PC-9 (cell line): ENCODE data around the gene CIAO2A. TPM values are rescaled to one million over a fixed set of nuclear protein-coding genes. Genes with fewer than 3 reads are reported as not detected.
"Not testable (repeated sequence)": the region's sequence is repeated elsewhere in the genome, so short reads cannot be mapped to it uniquely, and the experiment has no call there.

Source experiments
- BruUV-seq: library from RNA; stranded (reverse); fragments of 400-500 nt; replicated peaks from 2 replicates; lab custom pipeline; 2021; lab: Mats Ljungman, UMichigan
- CTCF ChIA-PET: fragments of 300-600 bp; sonication (Branson Sonifier 250); formaldehyde crosslinking; loops from one replicate; lab custom pipeline; 2022; ENCODE audit warnings: antibody characterized with exemption; lab: Charles Lee
- POLR2A ChIA-PET: fragments of 300-600 bp; sonication (Branson Sonifier 250); formaldehyde crosslinking; loops from one replicate; lab custom pipeline; 2022; ENCODE audit warnings: antibody characterized with exemption; ENCODE audit not compliant: unreplicated experiment; lab: Charles Lee
- DNase-seq, 2 experiments: peaks; one replicate each; pipeline versions ENCODE4 v3.0.0 to v3.0.0-alpha.2; 2015 to 2022; ENCODE audit warnings: mixed read lengths in 1 of 2
- H2AFZ ChIP-seq: fragments of 200-600 bp; sonication (generic); 2 replicates; pipeline ENCODE4 v1.8.1; 2017; ENCODE audit warnings: antibody characterized with exemption
- H3F3A ChIP-seq: fragments of 200-600 bp; sonication (generic); 2 replicates; pipeline ENCODE4 v1.8.1; 2017; ENCODE audit warnings: antibody characterized with exemption, mild to moderate bottlenecking, low read depth; ENCODE audit not compliant: insufficient read depth
- H3K27ac ChIP-seq: fragments of 200-600 bp; sonication (generic); 2 replicates; pipeline ENCODE4 v1.6.1; 2016; ENCODE audit warnings: mixed run types
- H3K27me3 ChIP-seq: fragments of 200-600 bp; sonication (generic); 2 replicates; pipeline ENCODE4 v1.6.1; 2016; ENCODE audit warnings: low read depth, mixed run types; ENCODE audit not compliant: insufficient read depth
- H3K36me3 ChIP-seq: fragments of 200-600 bp; sonication (generic); 2 replicates; pipeline ENCODE4 v1.6.1; 2016; ENCODE audit warnings: low read depth, mixed run types
- H3K4me1 ChIP-seq: fragments of 200-600 bp; sonication (generic); replicated peaks from 2 replicates; pipeline ENCODE4 v1.6.1; 2016; ENCODE audit warnings: mixed run types; ENCODE audit not compliant: insufficient read depth
- H3K4me2 ChIP-seq: fragments of 200-600 bp; sonication (generic); 2 replicates; pipeline ENCODE4 v1.6.1; 2017; ENCODE audit warnings: mixed run types
- H3K4me3 ChIP-seq: fragments of 200-600 bp; sonication (generic); 2 replicates; pipeline ENCODE4 v1.6.1; 2016; ENCODE audit warnings: mixed run types
- H3K79me2 ChIP-seq: fragments of 200-600 bp; sonication (generic); 2 replicates; pipeline ENCODE4 v1.6.1; 2017; ENCODE audit warnings: low read depth, mixed run types
- H3K9me2 ChIP-seq: fragments of 200-600 bp; sonication (generic); 2 replicates; pipeline ENCODE4 v1.8.1; 2017; ENCODE audit warnings: mild to moderate bottlenecking; ENCODE audit not compliant: insufficient read depth
- H3K9me3 ChIP-seq: fragments of 200-600 bp; sonication (generic); 2 replicates; pipeline ENCODE4 v1.8.1; 2016; ENCODE audit warnings: low read depth; ENCODE audit not compliant: insufficient read depth
- H4K20me1 ChIP-seq: fragments of 200-600 bp; sonication (generic); 2 replicates; pipeline ENCODE4 v1.8.1; 2017; ENCODE audit not compliant: insufficient read depth
- CTCF ChIP-seq: fragments of 200-600 bp; sonication (generic); conservative IDR thresholded peaks from 2 replicates; pipeline ENCODE4 v1.6.1; 2017; ENCODE audit warnings: mixed run types, antibody characterized with exemption, mild to moderate bottlenecking, moderate library complexity
- EZH2 ChIP-seq: fragments of 200-600 bp; sonication (generic); IDR thresholded peaks from 2 replicates; pipeline ENCODE4 v1.8.0; 2017; ENCODE audit warnings: antibody characterized with exemption, low read depth
- intact Hi-C: fragments of 100-400 bp; cut with micrococcal nuclease; formaldehyde crosslinking; loops from one replicate; pipeline ENCODE4 v1.10.0; 2022; ENCODE audit not compliant: unreplicated experiment
- total RNA-seq: library from RNA; stranded (reverse); gene quantifications from 2 replicates; pipeline ENCODE4 v1.2.3, GENCODE V29; 2021

CIAO2A gene
- total RNA-seq, 1 experiment from 2014 or later, result 76.3 TPM

- H3F3A ChIP-seq, result no peaks in the 10 kb centered on the region
- H2AFZ ChIP-seq, result no peak overlapping the region
- H3K9me3 ChIP-seq, result no peaks in the 10 kb centered on the region
- intact Hi-C loops, result no loop called here
- BruUV-seq, result no TSS peak
- no peaks in the 10 kb centered on the region for H3K4me1 ChIP-seq
- peaks cover 7% of the 10 kb centered on the region; the same call in 1 of the 2 replicates for H4K20me1 ChIP-seq
- no peak for TF ChIP-seq CTCF
- no peak for TF ChIP-seq EZH2
- no peak overlapping the region for H3K27ac ChIP-seq
- POLR2A ChIA-PET, result interaction anchor here (0.6 kb wide), 1 partner anchor 484 kb away, joined by 7 read pairs; no protein-coding TSS in a partner anchor
- H3K79me2 ChIP-seq, result 0 out of 2 replicates have a peak, but pooled peaks cover 14% of the 10 kb centered on the region
- H3K9me2 ChIP-seq, result no peaks in the 10 kb centered on the region
- no peak overlapping the region for H3K4me3 ChIP-seq
- CTCF ChIA-PET, result no interaction called here
- no peaks in the 10 kb centered on the region for H3K27me3 ChIP-seq
- no peak overlapping the region for H3K4me2 ChIP-seq
- peaks cover 8% of the 10 kb centered on the region; the same call in 1 of the 2 replicates for H3K36me3 ChIP-seq
- DNase-seq, result no peak
Measured at GRCh38 chr15:64110950-64111678, 17.5 kb upstream of the CIAO2A start.

- CTCF ChIA-PET, result not testable (repeated sequence)
Measured at GRCh38 chr15:64110108-64110701, 16.6 kb upstream of the CIAO2A start.

GRCh38 chr15:64107337-64107736 lies 13.7 kb upstream of the CIAO2A start:
- POLR2A ChIA-PET, result interaction anchor here (0.6 kb wide), 1 partner anchor 37 kb away, joined by 8 read pairs; no protein-coding TSS in a partner anchor
- Histone ChIP-seq H3K9me3 (no peaks in the 10 kb centered on the region), H3K36me3 (0 out of 2 replicates have a peak, but pooled peaks cover 5% of the 10 kb centered on the region), H3F3A (no peaks in the 10 kb centered on the region), H3K4me1 (no peaks in the 10 kb centered on the region), H3K27ac (no peak overlapping the region), H3K4me3 (no peak overlapping the region), H3K9me2 (no peaks in the 10 kb centered on the region), H3K27me3 (no peaks in the 10 kb centered on the region), H2AFZ (no peak overlapping the region), H4K20me1 (peaks cover 8% of the 10 kb centered on the region), H3K4me2 (no peak overlapping the region), H3K79me2 (peaks cover 43% of the 10 kb centered on the region)
- CTCF ChIA-PET, result no interaction called here
- no TSS peak for BruUV-seq
- DNase-seq, result no peak
- intact Hi-C loops, result no loop called here
- no peak for TF ChIP-seq CTCF
- no peak for TF ChIP-seq EZH2

More at GRCh38 chr15:64110108-64110701, 16.6 kb upstream of the CIAO2A start:
- H3K36me3 ChIP-seq, H3K4me1 ChIP-seq, H3K27me3 ChIP-seq, H2AFZ ChIP-seq, intact Hi-C loops, BruUV-seq, H3K4me3 ChIP-seq, POLR2A ChIA-PET, H3K9me3 ChIP-seq, DNase-seq, H3K9me2 ChIP-seq, H3K4me2 ChIP-seq, H3K27ac ChIP-seq, H4K20me1 ChIP-seq, H3F3A ChIP-seq: not testable (repeated sequence)
- peaks cover 20% of the 10 kb centered on the region; the same call in 1 of the 2 replicates for H3K79me2 ChIP-seq
